NCI-H2107 (cell line): Measurements from ENCODE around the gene RABGEF1.
"Not testable (repeated sequence)": the region's sequence is repeated elsewhere in the genome, so short reads cannot be mapped to it uniquely, and the experiment has no call there.

Experiments used
- DNase-seq: peaks from one replicate; lab custom pipeline; 2025; lab: John Stamatoyannopoulos, UW

The RABGEF1 gene

DNA sequence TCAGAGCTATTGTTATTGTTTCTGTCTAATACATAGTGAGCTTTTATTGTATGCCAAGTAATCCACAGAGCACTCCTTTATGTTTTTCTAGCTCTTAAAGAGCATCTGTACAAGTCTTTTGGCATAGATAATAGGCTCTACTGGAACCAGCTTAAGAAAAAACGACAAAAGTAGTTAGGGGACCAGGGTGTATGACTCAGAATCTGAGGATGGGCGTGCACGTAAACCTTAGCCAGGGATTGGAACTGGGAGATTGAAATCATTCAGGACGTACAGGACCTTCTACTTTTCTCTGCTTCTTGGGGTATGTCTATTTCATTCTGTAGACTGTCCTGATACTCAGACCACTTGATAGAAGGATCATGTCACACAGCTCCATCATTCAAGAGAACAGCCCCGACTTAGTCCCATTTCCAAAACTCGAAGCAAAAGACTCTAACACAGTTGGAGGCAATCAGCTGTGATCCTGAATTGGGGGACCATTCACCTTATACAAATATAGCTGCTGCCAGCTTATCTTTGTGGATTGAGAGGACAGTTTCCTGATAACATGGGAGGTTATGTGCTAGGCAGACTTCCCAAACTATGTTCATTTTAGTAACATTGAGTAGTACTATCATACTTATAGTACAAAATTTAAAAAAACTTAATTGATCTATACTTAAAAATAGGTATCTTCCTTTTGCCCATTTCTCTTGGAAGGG lies 24.9 kb downstream of the RABGEF1 start:
- not testable (repeated sequence) for DNase-seq

DNA sequence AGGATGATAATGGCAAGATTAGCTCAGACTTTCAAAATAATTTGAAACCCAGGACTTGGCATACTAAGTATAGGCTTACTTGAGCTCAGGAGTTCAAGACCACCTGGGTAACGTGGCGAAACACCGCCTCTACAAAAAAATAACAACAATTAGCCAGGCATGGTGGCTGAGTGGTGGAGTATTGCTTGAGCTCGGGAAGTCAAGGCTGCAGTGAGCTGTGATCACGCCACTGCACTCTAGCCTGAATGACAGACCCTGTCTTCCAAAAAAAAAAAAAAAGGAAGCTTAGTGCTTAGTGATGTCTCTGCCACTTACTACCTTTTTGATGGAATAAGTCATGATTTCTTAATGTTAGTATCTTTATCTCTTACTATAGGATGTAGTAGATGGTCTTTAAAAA lies 25.5 kb downstream of the RABGEF1 start:
- DNase-seq: no peak

DNA sequence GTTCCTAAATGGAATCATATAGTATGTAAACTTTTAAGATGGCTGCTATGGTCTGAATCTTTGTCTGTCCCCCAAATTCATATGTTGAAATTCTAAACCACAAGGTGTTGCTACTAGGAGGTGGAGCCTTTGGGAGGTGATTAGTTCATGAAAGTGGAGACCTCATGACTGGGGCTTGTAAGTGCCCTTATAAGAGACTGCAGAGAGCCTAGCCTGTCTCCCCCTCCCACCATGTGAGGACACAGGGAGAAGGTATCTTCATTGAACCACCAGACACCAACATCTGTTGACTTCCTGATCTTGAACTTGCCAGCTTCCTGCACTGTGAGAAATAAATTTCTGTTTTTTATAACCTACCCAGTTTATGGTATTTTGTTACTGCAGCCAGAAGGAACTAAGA lies 27.0 kb downstream of the RABGEF1 start:
- not testable (repeated sequence) for DNase-seq

DNA sequence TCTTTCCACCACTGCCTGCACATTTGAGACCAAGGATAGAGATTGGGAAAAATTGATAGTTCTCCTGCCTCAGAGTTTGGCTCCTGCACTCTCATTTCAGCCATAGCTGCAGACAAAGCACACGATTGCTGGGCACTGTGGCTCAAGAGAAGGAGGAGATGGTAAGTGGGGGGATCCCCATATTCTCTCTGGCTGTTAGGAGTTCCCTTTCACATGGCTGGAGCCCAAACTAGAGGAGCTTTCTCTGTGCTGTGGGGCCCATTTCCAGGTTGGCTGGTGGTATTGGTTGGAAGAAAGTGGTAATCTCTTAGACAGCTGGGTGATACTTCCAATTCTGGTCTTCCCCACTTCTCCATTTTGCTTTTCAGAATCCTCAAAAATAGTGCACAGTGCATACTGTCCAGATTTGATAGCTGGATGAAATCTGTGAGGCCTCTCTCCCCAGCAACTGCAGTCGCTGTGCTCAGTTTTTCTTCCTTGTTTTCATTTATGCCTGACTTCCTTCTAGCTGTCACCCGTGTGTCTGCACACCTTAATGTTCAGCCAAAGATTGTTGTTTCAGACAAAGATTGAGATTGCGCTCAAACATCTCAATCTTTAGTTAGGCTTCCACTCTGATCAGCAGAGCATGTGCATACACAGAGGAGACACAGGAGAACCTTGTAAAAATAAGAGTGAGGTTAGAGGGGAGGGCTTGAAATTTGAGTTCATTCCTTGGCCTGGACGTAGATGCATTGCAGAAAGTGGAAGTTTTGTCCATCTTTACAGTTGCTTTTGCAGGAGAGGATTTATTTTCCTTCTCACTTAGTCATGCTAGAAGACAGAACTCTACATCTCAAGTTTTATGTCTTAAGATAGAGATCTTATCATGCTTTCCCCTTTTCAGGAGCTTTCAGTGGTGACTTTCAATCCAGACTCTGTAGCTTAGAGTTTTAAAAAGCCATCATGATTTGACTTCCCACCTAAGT lies 28.6 kb downstream of the RABGEF1 start:
- no peak for DNase-seq

DNA sequence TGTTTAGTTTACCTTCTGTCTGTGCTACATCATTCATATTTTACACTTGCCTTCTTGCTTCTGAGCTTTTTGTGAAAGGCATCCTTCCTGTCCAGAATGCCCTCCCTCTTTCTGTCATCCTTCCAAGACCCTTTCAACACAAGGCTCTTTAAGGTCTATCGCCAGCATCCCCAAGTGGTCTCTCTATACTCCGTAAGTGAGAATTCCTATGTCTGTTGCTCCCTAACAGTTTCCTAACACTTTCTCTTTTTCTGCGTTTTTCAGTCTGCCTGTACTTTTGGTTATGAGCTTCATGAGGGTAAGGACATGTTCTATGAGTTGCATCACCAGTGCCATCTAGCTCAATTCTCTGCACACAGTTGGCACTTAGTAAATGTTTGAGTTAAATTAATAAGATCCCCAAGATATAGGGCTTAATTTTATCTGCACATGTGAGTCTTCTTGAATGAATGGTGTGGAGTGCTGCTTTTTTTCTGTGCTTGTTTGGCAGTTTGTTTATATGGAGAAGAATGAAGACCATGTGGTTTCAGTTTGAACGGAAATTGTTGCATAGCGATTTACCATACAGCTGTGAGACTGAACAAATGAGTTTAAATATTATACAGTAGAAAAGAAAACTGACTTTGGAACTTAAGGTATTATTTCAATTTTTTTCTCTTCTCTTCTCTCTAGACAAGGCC lies 29.4 kb downstream of the RABGEF1 start:
- no peak for DNase-seq

DNA sequence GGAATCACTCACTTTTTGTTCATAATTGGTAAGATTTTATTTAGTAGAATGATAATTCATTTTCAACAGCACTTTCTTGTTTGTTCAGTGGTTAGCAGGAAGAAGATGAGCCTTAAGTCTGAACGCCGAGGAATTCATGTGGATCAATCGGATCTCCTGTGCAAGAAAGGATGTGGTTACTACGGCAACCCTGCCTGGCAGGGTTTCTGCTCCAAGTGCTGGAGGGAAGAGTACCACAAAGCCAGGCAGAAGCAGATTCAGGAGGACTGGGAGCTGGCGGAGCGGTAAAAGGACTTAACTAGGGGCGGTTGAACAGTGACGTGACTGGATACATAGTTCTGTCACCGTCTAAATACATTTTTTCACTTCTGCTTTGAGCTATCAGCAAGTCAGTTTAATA lies 31.3 kb downstream of the RABGEF1 start:
- DNase-seq: no peak

DNA sequence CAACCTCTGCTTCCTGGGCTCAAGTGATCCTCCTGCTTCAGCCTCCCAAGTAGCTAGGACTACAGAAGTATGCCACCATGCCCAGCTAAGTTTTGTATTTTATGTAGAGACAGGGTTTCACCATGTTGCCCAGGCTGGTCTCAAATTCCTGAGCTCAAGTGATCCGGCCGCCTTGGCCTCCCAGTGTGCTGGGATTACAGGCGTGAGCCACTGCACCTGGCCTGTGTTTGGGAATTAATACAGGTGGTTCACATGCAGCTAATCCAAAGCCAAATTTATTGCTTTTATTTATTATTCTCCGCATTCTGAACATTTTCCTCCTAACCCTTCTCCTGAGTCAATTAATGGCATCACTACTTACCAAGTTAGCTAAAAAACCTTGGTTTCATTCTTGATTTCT lies 33.2 kb downstream of the RABGEF1 start:
- DNase-seq: not testable (repeated sequence)

DNA sequence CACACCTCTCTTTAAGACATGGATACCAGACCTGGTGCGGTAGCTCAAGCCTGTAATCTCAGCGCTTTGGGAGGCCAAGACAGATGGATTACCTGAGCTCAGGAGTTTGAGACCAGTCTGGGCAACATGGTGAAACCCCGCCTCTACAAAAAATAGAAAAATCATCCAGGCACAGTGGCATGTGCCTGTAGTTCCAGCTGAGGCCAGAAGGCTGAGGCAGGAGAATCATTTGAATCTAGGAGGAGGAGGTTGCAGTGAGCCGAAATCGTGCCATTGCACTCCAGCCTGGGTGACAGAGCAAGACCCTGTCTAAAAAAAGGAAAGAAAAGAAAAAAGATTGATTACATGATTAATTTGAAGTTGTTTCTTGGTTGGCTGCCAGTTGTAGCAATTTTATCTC lies 35.9 kb downstream of the RABGEF1 start:
- not testable (repeated sequence) for DNase-seq

DNA sequence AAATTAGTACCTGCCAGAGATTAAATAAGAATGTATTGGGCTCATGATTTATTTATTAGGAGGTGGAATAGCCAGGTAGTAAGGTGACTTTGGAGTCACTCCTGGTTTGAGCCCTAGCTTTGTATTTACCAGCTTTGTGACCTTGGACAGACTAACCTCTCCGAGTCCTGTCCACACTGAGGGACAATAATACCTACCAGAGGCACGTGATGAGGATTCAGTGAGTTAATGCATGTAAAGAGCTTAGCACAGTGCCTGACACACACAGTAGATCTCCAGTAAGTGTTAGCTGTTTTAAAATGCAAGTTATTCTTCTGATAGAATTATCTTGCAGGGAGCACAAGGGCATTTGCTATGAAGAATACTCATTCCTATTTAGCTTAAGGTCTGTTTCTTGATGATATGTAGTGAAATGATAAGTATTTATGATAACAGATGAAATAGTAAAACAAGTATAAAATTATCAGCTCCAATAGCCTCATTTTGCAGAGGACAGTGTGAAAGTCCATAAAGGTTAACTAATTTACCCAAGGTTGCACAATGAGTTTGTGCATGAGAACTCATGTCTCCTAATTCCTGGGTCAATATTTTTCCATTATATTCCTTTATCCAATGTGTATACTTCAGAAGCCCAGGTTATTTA lies 36.4 kb downstream of the RABGEF1 start:
- no peak for DNase-seq

DNA sequence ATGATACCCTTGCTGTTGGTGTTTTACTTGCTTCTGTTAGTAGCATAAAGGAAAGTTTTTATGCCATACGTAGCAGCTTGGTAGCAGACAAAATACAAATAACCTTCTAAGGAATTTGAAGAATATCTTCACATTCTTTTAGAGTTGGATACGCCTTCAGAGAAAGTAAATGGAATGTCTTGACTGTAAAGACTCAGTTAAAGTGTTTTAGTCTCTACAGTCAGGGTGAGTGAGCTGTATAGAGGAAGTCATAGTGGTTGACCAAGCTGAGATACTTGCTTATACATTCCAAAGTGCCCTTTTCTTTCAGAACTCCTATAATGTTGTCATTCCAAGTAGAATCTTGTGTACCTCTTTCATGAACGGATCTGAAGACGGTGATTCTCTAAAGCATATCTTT lies 37.7 kb downstream of the RABGEF1 start:
- no peak for DNase-seq

DNA sequence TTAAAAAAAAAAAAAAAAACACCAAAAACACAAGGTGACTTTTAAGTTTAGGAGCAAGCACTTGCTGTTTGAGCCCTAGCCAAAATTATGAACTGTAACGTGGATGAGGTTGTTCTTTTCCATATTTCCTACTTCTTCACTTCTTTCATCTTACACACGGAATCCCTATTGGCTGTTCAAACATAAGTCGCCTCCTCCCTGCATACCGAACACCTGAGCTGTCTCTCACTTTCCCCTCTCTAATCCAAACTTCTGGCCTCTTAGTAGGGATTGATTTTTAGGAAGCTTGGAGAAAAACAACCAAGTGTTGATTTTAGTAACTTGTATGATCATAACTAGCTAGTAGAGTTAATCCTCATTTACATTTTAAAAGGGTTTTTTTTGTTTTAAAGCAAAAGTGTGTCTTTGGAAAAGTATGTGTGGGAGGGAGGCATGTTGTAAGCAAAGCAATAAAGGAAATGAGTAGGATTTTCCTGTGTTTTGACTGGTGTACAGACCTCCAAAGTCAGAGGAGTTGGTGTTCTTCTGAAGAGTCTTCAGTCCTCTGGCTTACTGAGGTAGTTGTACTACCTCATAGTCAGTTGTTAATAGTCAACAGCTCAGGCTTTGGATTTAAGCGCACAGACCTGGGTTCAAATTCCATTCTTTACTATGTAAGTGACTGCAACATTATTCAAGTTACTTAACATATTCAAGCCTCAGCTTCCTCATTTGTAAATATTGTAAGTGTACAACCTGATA lies 39.3 kb downstream of the RABGEF1 start:
- DNase-seq: no peak

DNA sequence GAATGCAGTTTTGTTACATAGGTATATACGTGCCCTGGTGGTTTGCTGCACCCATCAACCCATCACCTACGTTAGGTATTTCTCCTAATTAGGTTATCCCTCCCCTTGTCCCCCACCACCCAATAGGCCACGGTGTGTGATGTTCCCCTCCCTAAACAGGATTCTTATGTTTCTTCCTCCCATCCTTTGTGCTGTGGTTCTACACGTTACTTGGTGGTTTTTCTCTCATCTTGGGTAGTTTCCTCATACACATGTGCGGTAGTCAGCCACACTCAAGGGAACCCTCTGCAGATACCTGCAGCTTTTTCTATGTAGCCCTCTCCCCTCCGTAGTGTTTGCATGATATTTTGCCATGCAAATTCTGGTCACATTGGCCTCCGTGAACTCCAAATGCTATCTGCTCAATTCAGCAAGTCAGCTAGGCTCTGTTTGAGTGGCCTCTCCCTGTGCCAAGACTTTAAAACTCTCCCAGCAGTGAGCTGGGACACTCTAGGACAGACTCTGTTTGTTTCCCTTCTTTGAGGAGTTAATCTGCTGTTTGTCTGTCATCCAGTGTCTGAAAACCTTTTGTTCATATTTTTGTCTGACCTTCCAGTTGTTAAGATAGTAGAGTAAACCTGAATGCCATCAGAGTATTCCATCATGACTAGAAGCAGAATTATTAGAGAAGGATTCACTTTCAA lies 41.0 kb downstream of the RABGEF1 start:
- no peak for DNase-seq

DNA sequence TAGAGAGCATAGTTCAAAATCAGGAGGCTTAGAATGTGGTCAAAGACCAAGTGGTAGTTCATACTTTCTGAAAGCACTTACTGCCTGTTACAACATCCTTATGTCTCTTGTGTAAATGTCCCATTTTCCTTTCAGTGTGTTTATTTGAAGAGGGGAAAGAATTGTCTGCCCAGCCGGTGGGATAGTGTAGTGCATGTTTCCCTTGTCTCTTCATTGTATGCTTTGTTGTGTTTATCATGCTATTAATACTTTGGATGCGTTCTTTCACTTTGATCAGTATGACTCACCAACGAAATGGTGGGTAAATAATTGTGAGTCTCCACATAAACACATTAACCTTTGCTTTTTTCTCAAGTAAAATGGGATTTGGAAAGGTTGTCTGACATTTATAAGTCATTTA lies 42.3 kb downstream of the RABGEF1 start:
- DNase-seq: not testable (repeated sequence)

DNA sequence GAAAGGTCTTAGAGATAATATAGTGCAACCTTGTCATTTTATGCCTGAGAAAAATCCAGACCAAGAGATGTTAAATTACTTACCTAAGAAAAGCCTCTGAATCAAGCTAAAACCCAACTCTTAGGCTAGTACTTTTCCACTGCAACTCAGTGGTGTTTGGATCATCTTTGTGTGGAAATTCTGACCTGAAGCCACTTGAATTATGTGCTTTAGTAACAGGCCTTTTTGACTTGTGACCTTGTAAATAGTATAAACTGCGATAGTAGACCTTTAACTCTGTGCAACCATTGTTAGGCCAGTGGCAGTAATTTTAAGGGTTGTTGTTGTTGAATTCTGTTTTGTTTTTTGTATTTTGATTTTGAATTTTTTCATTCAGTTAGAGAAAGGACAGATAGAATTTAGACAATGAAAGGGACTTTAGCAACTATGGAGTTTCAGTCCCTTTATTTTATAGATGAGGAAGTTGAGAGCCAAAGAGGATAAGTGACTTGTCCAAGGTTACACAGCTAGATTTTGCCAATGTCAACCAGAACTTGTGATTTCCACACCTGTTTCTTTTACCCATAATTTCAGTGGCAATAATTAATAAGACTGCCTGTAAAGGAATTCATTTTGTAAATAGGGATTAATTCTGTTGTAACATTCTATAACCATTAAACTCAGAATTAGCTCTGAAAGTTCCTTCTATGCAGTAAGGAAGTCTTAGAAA lies 43.5 kb downstream of the RABGEF1 start:
- not testable (repeated sequence) for DNase-seq

DNA sequence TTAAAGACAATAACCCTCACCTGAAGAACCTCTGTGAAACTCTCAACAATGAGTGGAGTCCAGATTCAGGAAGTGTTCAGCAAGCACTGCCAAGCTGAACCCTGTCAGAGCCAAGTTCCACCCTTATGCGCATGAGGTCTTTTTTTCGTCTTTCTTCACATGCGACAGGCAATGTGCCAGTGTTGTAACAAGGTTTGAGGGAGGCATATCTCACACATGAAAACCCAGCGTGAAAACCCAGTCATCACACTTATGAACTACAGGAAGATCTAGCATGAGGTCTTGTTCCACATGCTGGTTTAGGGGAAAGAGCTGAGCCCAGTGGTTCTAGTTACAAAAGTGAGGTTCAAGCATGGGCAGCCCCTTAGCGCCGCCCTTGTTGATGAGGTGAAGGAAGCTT lies 49.7 kb downstream of the RABGEF1 start:
- no peak for DNase-seq

DNA sequence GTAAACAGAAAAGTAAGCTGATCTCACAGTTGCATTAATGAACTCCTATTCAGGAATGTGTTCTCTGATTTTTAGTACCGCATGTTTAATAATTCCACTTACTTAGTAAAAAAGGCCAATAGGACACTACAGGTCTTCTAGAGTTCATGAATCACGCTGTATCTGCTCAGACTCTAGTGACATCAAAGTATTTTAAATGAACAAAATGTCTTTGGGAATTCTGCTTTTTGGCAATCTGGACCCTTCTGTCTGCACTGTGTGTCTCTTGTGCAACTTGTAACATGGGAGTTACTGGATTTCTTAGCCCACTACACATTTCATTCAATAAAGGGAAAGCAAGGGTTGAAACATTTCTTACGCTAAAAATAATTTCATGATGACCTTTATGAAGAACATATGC lies 50.2 kb downstream of the RABGEF1 start:
- no peak for DNase-seq

DNA sequence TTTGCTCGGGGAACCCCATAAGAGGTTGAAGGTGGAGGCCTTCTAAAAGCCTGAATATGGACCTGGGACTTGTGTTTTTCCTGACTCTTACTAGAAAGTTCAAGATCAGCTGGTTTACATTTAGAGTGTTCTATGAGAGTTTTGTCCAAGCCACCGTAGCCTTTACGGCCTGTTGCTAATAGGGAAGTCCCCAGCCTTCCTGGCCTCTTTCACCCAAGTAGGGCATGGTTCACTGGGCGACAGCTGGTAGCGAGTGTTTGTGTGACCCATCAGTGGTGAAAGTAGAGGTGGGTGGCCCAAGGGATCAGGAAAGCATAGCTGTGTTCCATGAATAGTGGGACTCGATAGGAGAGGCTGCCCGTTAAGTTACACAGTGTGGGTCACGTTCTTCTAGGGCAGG lies 60.1 kb downstream of the RABGEF1 start:
- DNase-seq: no peak

DNA sequence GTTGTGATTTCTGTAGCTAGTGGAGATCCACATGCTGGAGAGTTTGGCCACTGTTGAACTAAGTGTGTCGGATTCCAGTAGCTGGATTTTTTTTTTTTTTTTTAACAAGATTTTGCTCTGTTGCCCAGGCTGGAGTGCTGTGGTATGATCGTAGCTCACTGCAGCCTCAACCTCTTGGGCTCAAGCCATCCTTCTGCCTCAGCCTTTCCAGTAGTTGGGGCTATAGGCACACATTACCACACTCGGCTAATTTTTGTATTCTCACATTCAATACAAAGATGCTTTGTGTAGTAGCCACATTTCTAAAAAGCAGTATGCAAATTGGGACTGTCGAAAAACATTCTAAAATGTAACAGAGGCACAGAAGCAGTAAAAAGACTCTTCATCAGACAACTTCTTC lies 63.5 kb downstream of the RABGEF1 start:
- DNase-seq: no peak

DNA sequence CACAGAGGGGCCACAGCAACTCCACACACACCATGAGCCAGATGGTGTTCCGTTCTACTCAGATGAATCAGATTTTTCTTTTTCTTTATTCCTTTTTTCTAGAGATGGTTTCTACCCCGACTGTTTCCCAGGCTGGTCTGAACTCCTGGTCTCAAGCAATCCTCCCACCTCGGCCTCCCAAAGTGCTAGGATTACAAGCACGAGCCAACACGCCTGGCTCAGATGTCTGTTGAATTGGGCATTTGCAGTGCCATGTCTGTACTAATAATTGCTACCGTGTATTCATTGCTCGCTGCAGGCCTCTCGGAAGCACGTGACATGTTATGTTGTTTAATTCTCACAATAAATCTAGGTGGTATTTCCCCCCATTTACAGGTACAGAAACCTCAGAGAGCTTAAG lies 67.2 kb downstream of the RABGEF1 start:
- DNase-seq: no peak

DNA sequence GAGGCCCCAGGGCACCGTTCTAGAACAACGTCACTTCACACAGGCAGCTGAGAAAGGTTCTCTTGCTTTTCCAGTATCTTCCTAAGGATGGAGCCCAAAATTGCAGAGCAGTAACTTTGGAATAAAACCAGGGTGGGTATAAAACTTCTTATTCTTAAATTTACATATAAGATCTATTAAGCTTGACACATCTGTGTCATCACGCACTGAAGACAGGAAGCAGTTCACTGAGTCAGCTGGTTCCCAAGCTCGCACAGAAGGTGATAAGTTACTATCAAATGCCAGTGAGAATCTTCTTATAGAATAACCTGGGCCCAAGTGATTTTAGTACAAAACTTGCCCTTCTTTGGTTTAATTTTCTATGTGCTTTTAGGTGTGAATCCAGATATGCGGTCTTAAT lies 70.2 kb downstream of the RABGEF1 start:
- DNase-seq: no peak
